Endothelial cell of hepatic sinusoid (primary cell): ENCODE data around the gene ASTL.
"Not testable (repeated sequence)": the region's sequence is repeated elsewhere in the genome, so short reads cannot be mapped to it uniquely, and the experiment has no call there.

Experiments used
- in situ Hi-C: cut with HindIII; loops from 2 replicates; pipeline ENCODE4 v1.10.0; 2017; ENCODE audit warnings: low sequenced_read_pairs

Gene ASTL

DNA sequence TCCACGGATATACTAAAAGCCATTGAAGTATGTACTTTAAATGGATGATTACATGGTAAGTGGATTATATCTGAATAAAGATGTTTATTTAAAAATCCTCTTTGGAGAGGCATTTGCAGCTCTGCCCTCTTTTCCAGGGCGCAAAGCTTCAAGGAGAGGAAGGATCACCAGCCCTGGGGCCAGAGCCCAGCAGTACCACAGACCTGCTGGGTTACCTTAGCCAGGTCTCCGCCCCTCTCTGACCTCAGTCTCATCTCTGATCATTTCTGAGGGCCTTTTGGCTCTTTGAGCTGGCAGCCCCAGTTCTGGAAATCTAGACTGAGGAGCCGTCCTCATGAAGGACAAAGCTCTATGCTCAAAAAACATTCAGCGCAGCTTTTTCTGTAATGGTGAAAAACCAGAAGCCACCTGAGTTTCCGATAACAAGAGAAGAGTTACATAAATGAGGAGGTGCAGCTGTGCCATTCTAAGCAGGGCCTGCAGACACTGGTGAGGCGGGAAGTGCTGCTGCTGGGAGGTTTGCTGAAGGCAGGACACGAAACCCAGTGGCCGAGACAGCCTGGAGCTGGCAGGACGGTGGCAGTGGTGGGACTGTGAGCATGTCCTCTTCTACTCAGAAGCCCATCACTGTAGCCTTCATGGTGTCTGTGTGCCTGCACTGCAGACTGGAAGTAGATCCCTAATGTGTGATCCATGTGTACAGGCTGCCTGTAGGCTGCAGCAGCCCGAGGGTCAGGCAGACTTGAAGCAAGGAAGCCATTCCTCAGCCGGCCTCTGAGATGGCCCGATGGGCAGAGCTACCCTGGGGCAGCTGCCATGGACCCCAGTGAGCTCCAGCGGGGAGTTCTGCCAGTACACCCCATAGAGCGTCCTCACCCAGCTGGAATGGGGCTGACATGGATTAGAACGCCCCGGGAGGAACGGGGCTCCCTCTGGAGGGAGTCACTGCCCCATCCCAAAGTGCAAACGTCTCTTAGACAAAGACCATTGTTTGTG, 49.7 kb downstream of the ASTL start:
- in situ Hi-C loops = no loop called here

DNA sequence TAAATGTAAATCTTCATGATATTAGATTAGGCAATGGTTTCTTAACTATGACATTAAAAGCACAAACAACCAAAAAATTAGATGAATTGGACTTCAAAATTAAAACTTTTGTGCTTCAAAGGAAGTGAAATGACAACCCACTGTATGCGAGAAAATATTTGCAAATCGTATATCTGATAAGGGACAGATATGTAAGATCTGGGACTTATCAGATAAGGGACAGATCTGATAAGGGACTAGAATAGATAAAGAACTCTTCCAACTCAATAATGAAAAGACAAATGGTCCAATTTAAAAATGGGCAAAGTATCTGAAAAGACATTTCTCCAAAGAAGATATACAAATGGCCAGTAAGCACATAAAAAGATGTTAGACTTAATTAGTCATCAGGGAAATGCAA, 51.2 kb downstream of the ASTL start:
- in situ Hi-C loops = no loop called here

DNA sequence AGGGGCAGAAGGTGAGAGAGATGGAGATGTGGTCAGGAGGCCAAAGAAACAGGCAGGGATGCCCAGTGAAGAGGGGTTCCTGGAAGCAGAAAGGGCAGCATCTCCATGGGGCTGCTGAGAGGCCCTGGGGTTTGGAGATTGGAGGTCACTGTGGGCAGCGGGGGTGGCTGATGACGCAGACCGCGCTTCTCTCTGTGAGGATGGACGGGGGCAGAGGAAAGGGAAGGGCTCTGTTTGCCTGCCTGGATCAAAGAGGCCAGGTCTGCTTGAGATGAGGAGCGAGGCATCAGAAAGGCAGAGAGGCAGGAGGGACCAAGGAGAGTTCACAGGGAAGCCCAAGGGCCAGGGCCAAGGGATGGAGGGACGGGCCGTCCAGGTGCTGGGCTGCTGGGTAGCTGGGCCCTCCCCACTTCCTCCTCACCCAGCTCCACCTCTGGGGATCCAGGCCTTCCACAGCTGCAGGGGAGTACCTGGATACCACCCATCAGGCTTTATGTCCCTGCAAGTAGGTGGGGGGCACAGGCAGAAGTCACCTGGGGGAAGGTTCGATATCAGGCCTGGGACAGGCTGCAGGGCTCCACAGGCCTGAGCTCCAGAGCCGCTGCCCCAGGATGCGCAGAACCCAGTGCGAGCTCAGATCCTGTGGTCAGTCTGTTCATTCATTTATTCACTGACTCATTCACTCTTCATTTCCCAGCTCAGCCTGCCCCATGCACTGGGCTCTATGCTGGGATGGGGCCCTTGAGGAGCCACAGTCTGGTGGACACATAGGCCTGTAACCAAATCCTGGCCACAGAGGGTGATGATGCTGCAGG, 52.6 kb downstream of the ASTL start:
- in situ Hi-C loops = no loop called here

DNA sequence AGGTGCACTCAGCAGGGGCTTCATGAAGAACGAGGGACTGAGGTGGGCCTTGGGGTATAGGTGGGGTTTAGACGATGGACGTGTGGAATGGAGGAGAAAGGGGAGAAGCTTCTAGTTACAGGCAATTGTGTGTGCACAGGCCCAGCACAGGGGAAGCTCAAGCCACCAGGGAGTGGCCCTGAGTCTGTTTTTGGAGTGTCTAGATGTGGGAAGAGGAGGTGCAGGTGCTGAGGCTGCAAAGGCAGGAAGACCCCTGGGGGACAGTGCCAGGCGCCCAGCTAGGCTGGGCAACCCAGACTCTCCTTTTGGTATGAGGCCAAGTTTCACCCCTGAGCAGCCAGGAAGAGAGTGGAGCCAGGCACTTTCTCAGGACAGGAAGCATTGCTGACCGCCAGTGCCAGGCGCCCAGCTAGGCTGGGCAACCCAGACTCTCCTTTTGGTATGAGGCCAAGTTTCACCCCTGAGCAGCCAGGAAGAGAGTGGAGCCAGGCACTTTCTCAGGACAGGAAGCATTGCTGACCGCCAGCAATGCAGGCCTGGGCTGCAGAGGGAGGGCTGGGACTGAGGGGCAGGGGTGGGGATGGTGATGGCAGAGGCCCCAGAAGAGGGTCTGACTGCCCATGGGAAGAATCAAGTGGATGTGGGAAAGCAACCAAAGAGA, 53.3 kb downstream of the ASTL start:
- in situ Hi-C loops = not testable (repeated sequence)

DNA sequence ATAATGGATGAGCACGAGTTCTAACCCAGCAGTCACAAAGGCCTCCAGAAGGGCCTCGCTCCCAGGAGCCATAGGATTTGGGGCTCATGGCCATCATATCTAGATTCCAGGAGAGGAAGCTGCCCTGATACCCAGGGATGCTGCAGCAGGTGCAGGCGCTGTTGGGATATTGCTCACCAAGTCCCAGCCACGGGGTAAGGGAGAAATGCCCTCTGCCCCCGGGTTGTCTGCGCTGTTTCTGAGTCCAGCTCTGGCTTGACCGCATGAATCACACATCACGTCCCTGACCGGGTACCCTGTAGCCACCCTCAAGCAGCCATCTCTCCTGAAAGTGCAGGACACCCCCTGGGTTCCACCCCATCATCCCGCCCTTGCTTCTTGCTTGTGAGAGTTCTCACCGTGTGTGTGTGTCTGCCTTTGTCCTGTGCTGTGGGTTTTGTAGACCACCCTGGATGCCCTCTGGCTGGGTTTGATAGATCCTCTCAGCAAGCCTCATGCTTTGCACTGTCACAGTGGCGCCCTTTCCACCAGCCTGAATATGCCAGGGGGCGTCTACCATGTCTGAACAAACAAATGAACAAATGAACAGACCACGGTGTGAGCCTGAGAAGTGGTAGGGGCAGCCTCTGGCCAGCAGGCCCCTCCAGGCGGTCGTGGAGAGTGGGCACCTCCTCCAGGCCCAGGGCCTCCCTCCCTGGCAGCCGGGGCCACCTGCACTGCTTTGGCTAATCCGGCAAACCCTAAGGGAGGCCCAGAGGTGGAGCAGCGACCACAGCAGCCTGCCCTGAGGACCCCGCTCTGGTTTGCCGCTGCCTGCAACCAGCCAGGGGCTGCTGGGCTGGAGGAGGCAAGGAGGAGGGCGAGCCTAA, 54.1 kb downstream of the ASTL start:
- in situ Hi-C loops = no loop called here

DNA sequence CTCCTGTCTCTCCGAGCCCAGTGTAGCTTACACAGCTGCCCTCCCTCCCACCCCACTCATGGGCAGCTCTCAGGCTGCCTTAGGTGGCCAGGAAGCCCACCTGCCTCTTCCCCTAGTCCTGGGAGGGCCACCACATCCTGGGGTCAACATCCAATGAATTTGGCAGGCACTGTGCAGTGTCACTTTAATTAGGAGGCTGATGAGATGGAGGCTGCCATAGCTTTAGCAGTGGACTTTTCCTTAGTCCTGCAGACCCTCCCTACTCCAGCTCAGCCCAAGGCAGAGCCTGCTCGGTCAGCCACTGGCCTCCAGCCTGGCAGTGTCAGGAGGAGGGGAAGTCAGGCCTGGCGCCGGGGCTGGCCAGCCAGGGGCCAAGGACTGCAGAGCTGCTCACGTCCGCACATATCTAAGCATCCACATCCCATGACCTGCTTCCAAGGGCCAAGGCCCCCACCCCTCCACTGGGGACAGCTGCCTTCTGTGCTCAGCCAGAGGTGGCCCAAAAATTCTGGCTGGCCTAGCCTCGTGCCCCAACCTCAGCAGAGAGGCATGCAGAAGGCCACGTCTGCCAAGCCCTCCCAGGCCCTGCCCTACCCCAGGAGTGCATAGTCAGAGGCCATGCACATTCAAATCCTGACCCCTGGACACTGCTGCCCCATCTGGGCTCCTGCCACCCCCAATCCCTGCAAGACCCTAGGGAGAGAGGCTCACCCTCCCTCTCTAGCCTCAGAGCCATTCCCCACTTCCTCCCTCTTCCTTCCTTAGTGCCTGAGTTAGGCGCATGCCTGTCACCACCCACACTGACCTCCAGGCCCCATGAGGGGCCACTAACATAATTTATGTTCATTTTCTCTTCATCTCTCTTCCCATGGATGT, 55.0 kb downstream of the ASTL start:
- in situ Hi-C loops = no loop called here

DNA sequence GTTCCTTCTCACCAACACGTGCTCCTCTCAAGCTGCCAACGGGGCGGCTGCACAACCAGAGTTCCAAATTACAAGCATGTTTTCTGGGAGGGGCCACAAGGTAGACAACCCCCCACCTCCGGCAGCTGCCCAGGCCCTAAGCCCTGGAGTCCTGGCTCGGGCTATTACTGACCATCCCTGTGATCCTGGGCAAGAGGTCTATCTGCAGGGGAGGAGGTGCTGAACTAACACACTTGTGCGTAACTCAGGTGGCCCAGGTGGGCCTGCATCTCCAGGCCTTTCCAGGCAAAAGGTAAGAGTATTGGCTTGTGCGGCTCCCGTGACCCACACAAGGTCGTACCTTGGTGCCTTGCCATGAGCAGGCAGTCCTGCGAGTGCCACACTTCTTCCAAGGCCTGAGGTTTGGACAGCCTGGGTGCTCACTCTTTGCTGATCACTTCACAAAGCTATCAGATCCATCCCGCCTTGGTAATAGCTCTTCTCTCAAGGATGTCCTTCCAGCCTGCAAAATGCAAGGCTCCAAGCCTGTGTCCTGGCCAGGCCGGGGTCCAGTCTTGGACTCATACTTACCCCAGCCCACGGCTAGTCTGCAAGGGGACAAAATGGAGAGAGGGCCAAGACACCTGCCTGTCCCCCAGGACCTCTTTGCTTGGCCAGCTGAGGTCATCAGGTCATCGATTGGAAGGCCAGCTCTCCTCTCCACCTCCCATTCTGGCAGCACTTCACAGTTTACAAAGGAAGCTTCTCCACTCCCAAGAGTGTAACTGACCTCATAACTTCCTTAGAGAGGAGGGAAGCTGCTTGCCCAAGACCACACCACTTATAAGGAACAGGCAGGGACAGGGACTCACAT, 55.9 kb downstream of the ASTL start:
- in situ Hi-C loops = no loop called here

DNA sequence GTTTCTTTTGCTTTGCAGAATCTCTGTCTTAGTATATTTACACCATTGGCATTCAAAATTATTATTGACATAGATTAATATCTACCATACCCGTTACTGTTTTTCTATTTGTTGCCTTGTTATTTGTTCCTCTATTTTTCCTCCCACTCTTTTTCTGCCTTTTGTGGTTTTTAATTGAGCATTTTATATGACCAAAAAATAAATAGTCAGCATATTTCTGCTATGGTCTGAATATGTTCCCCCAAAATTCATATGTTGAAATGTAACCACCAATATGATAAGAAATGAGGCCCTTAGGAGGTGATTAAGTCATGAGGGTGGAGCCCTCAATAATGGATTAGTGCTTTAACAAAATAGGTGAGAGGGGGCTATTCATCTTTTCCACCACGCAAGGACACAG, 57.3 kb downstream of the ASTL start:
- in situ Hi-C loops = no loop called here

DNA sequence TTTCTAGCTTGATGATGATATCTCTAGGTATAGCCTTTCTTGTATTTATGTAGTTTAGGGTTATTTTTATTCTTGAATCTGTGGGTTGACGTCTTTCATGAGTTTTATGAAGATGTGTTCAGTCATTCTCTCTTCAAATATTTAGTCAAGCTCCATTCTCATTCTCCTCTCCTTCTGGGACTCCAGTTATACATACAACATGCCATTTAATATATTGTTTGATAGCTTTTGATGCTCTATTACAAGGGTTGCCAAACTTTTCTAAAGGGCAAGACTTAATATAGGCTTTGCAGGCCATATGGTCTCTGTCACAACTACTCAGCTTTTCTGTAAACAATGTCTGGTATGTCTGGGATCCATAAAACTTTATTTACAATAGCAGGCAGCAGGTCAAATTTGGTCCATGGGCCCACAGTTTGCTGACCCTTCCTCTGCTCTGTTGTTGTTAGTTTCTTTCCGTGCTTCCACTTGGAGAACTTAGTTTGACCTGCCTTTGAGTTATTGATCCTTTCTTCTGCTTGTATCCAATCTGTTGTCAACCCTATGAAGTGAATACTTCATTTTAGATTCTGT, 63.0 kb downstream of the ASTL start:
- in situ Hi-C loops = no loop called here

DNA sequence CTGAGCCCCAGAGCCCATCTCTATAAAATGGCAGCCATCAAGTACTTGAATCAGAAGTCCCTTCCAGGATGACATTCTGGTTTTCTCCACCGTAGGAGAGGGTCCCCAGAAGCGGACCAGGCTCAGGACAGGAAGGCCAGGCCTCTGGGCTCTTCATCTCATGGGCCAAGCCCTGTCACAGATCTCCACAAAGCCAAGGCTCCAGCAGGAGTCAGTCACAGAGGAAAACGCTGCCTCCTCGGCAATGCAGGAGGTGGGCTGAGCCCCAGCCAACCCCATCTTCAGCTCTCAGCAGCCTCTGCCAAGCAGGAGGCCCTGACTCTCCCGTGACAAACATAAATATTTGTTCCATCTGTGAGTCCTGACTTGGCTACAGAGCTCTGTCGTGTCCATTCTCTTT, 64.1 kb downstream of the ASTL start:
- in situ Hi-C loops = loop anchor here (25.0 kb wide), 1 partner anchor 312 kb away; no protein-coding TSS in a partner anchor

DNA sequence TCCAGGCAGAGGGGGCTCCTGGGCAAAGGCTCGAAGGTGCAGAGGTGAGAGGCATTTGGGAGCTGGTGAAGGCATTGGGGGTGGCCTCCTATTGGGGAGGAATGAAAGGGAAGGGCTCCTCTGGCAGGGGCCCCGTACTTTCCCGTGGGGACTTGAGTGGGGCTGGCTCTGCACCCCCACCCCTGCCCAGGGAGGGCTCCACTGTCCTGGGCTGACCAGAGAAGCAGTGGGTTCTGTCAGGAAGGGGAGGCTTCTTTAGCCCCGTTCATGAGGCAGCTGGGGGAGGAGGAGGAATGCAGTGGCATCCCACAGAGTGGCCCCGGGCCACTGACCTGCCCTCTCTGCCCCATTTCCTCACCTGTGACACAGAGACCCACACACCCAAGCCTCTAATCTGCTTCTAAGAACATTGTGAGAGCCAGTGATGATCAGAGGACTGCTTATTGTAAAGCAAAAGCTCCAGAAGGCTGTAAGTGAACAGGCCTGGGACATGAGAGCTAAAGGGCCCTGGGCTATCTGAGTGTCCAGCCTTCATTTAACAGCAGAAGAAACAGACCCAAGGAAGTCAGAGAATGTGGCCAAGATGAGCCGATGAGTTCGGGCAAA, 65.0 kb downstream of the ASTL start:
- in situ Hi-C loops = loop anchor here (25.0 kb wide), 1 partner anchor 311 kb away; no protein-coding TSS in a partner anchor
